Renal cortical epithelial cell (primary cell): Measurements from ENCODE around the gene SRP14. TPM values are rescaled to one million over a fixed set of nuclear protein-coding genes. Genes with fewer than 3 reads are reported as not detected.

Experiments used
- total RNA-seq: library from RNA; depleted of rRNA; stranded (reverse); fragments of >200 nt; gene quantifications from 2 replicates; pipeline ENCODE4 v1.2.3, GENCODE V29; 2014

SRP14 gene
- total RNA-seq, 1 donor from 2014 or later = 635 TPM

Other genes starting within 250 kb of the SRP14 start
- 48.8 and 97.2 TPM in 2 replicates for gene GPR176, start 118.9 kb downstream of the SRP14 start, total RNA-seq
- gene EIF2AK4, start 105.1 kb downstream of the SRP14 start, total RNA-seq = 86.1 and 88.3 TPM in 2 replicates
- gene BMF, start 69.7 kb upstream of the SRP14 start, total RNA-seq = 10.8 and 27.2 TPM in 2 replicates
- 1.8 and 11.6 TPM in 2 replicates for gene BUB1B, start 121.9 kb upstream of the SRP14 start, total RNA-seq
- 3.4 and 6.1 TPM in 2 replicates for gene PAK6, start 199.9 kb upstream of the SRP14 start, total RNA-seq
- 0.05 TPM in 1 of 2 replicates, not detected in the other for gene ANKRD63, start 243.9 kb upstream of the SRP14 start, total RNA-seq